ENCODE measurements around the gene P2RY12.

The P2RY12 gene

GRCh38 chr3:151430821-151431484 is 46.4 kb upstream of the P2RY12 start:
- Histone ChIP-seq H3K27ac (ENCODE audit: low read depth, low read length) (no peak overlapping the region), H3K9me3 (ENCODE audit: control insufficient read depth, insufficient read depth, low read length) (no peaks in the 10 kb centered on the region), H3K4me1 (ENCODE audit: control insufficient read depth, low read length) (peaks cover 40% of the 10 kb centered on the region), H3K27me3 (ENCODE audit: control insufficient read depth, low read length) (no peaks in the 10 kb centered on the region), H4K20me1 (ENCODE audit: control insufficient read depth, insufficient read depth, low read depth, low read length) (no peaks in the 10 kb centered on the region), H3K9me2 (replicated peaks; ENCODE audit: control insufficient read depth, low read length) (no peaks in the 10 kb centered on the region), H3K36me3 (ENCODE audit: control insufficient read depth, low read length) (peaks cover 4% of the 10 kb centered on the region; the same call in 1 of the 2 replicates), H3K4me2 (ENCODE audit: low read length) (no peak overlapping the region), H3F3A (ENCODE audit: control insufficient read depth, insufficient read depth) (no peaks in the 10 kb centered on the region), H3K79me2 (ENCODE audit: control insufficient read depth, low read length) (no peaks in the 10 kb centered on the region), H3K4me3 (ENCODE audit: low read length) (no peak overlapping the region)
- no peak for TF ChIP-seq EZH2phosphoT487 (IDR thresholded peaks at IDR 0.05; ENCODE audit: borderline replicate concordance, low read length)
- no peak for TF ChIP-seq CTCF (IDR thresholded peaks at IDR 0.05; ENCODE audit: low read depth, low read length, poor library complexity, severe bottlenecking)

- Histone ChIP-seq H3K79me2 (ENCODE audit: control insufficient read depth, low read length) (no peaks in the 10 kb centered on the region), H3K36me3 (ENCODE audit: control insufficient read depth, low read length) (peaks cover 4% of the 10 kb centered on the region; the same call in 1 of the 2 replicates), H3F3A (ENCODE audit: control insufficient read depth, insufficient read depth) (no peaks in the 10 kb centered on the region), H4K20me1 (ENCODE audit: control insufficient read depth, insufficient read depth, low read depth, low read length) (no peaks in the 10 kb centered on the region), H3K9me3 (ENCODE audit: control insufficient read depth, insufficient read depth, low read length) (no peaks in the 10 kb centered on the region), H3K9me2 (replicated peaks; ENCODE audit: control insufficient read depth, low read length) (no peaks in the 10 kb centered on the region), H3K27ac (ENCODE audit: low read depth, low read length) (no peak overlapping the region), H3K27me3 (ENCODE audit: control insufficient read depth, low read length) (no peaks in the 10 kb centered on the region), H3K4me3 (ENCODE audit: low read length) (no peak overlapping the region), H3K4me2 (ENCODE audit: low read length) (no peak overlapping the region), H3K4me1 (ENCODE audit: control insufficient read depth, low read length) (peaks cover 29% of the 10 kb centered on the region)
- no peak for TF ChIP-seq EZH2phosphoT487 (IDR thresholded peaks at IDR 0.05; ENCODE audit: borderline replicate concordance, low read length)
- TF ChIP-seq CTCF (IDR thresholded peaks at IDR 0.05; ENCODE audit: low read depth, low read length, poor library complexity, severe bottlenecking): no peak
These were observed 43.8 kb upstream of the P2RY12 start for GRCh38 chr3:151428386-151428785.

DNA sequence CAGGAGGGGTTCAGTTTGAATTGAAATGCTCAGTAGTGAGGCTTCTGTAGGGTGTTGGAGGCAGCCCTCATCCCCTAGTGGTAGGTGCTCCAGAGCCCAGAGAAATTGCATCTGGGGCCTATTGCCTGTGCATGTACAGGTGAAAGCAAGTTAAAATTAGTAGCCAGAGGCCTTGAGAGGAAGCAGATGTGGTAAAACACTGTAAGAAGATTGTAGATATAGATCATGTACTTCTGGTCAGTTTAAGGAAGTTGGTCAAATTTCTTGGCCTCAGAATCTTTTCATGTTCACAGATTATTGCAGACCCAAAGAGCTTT is 41.7 kb upstream of the P2RY12 start:
- Histone ChIP-seq H3K4me2 (ENCODE audit: low read length) (peak overlapping the region; percentile 62), H3F3A (ENCODE audit: control insufficient read depth, insufficient read depth) (no peaks in the 10 kb centered on the region), H3K36me3 (ENCODE audit: control insufficient read depth, low read length) (no peaks in the 10 kb centered on the region), H4K20me1 (ENCODE audit: control insufficient read depth, insufficient read depth, low read depth, low read length) (no peaks in the 10 kb centered on the region), H3K9me2 (replicated peaks; ENCODE audit: control insufficient read depth, low read length) (no peaks in the 10 kb centered on the region), H3K9me3 (ENCODE audit: control insufficient read depth, insufficient read depth, low read length) (no peaks in the 10 kb centered on the region), H3K4me1 (ENCODE audit: control insufficient read depth, low read length) (peaks cover 28% of the 10 kb centered on the region), H3K4me3 (ENCODE audit: low read length) (peak overlapping the region; percentile 43), H3K79me2 (ENCODE audit: control insufficient read depth, low read length) (no peaks in the 10 kb centered on the region), H3K27ac (ENCODE audit: low read depth, low read length) (peak overlapping the region; percentile 52), H3K27me3 (ENCODE audit: control insufficient read depth, low read length) (no peaks in the 10 kb centered on the region)
- TF ChIP-seq CTCF (IDR thresholded peaks at IDR 0.05; ENCODE audit: low read depth, low read length, poor library complexity, severe bottlenecking) (peak; percentile 59), EZH2phosphoT487 (IDR thresholded peaks at IDR 0.05; ENCODE audit: borderline replicate concordance, low read length) (no peak)

Measured in DOHH2 (cell line).